GM23248 (cell line): ENCODE results near the gene RRP36. TPM values are rescaled to one million over a fixed set of nuclear protein-coding genes. Genes with fewer than 3 reads are reported as not detected.

Source experiments
- DNase-seq: peaks from one replicate; pipeline ENCODE4 v3.0.0-alpha.2; 2015
- H2AFZ ChIP-seq: fragments of 200-600 bp; sonication (generic); 2 replicates; pipeline ENCODE4 v1.6.1; 2016; ENCODE audit warnings: antibody characterized with exemption
- H3F3A ChIP-seq: fragments of 200-600 bp; sonication (generic); 2 replicates; pipeline ENCODE4 v1.6.1; 2016; ENCODE audit warnings: mild to moderate bottlenecking, antibody characterized with exemption, mixed run types; ENCODE audit not compliant: insufficient read depth
- H3K27ac ChIP-seq: fragments of 200-600 bp; sonication (generic); 2 replicates; pipeline ENCODE4 v1.5.1; 2016; ENCODE audit warnings: mild to moderate bottlenecking
- H3K27me3 ChIP-seq: fragments of 200-600 bp; sonication (generic); replicated peaks from 2 replicates; pipeline ENCODE4 v1.6.1; 2016; ENCODE audit warnings: mild to moderate bottlenecking; ENCODE audit not compliant: insufficient read depth
- H3K36me3 ChIP-seq: fragments of 200-600 bp; sonication (generic); 2 replicates; pipeline ENCODE4 v1.6.1; 2016; ENCODE audit warnings: low read depth, mild to moderate bottlenecking
- H3K4me1 ChIP-seq: fragments of 200-600 bp; sonication (generic); 2 replicates; pipeline ENCODE4 v1.6.1; 2016; ENCODE audit warnings: mild to moderate bottlenecking; ENCODE audit not compliant: insufficient read depth
- H3K4me2 ChIP-seq: fragments of 200-600 bp; sonication (generic); one replicate; pipeline ENCODE4 v1.6.1; 2016; ENCODE audit warnings: mild to moderate bottlenecking; ENCODE audit not compliant: unreplicated experiment
- H3K4me3 ChIP-seq: fragments of 200-600 bp; sonication (generic); 2 replicates; pipeline ENCODE4 v1.5.1; 2016; ENCODE audit warnings: mild to moderate bottlenecking
- H3K79me2 ChIP-seq: fragments of 200-600 bp; sonication (generic); 2 replicates; pipeline ENCODE4 v1.6.1; 2016; ENCODE audit warnings: mild to moderate bottlenecking; ENCODE audit not compliant: insufficient read depth
- H3K9ac ChIP-seq: fragments of 200-600 bp; sonication (generic); 2 replicates; pipeline ENCODE4 v1.6.1; 2016; ENCODE audit warnings: mild to moderate bottlenecking
- H3K9me2 ChIP-seq: fragments of 200-600 bp; sonication (generic); 2 replicates; pipeline ENCODE4 v1.6.1; 2016; ENCODE audit warnings: mixed run types, mild to moderate bottlenecking, moderate library complexity; ENCODE audit not compliant: insufficient read depth
- H3K9me3 ChIP-seq: fragments of 200-600 bp; sonication (generic); one replicate; pipeline ENCODE4 v1.6.1; 2017; ENCODE audit warnings: low read depth
- H4K20me1 ChIP-seq: fragments of 200-600 bp; sonication (generic); 2 replicates; pipeline ENCODE4 v1.6.0; 2016; ENCODE audit not compliant: insufficient read depth
- EZH2 ChIP-seq: fragments of 200-600 bp; sonication (generic); IDR thresholded peaks from 2 replicates; pipeline ENCODE4 v1.6.1; 2018; ENCODE audit warnings: antibody characterized with exemption, mild to moderate bottlenecking; ENCODE audit not compliant: insufficient read depth, poor library complexity, severe bottlenecking
- EZH2phosphoT487 ChIP-seq: fragments of 200-600 bp; sonication (generic); IDR thresholded peaks from 2 replicates; pipeline ENCODE4 v1.6.1; 2018; ENCODE audit warnings: antibody characterized with exemption, moderate library complexity, mild to moderate bottlenecking, low read depth; ENCODE audit not compliant: insufficient read depth
- WGBS, 2 experiments: methylation state at CpG; one replicate each; pipeline ENCODE4 v1.1.6; 2015 to 2017; ENCODE audit warnings: low lambda C conversion rate in 2 of 2, low coverage in 1 of 2; ENCODE audit errors: missing lambda C conversion rate in 2 of 2; 5-methylcytosine and 5-hydroxymethylcytosine counted together
- in situ Hi-C: fragments of 300-500 bp; cut with MboI; formaldehyde crosslinking; loops from 2 replicates; pipeline ENCODE4 v1.15.0; 2020
- polyA plus RNA-seq: library from polyadenylated mRNA; unstranded; fragments of >200 nt; fragmentation: Nextera tagmentation; extraction: Ambion mirVana; gene quantifications from 2 replicates; pipeline ENCODE4 v1.2.1, GENCODE V29; 2016
- total RNA-seq: library from RNA; depleted of rRNA; stranded (reverse); fragments of >200 nt; shearing (Covaris generic); gene quantifications from 2 replicates; pipeline ENCODE4 v1.2.3, GENCODE V29; 2014

The RRP36 gene
- total and polyA plus RNA-seq, 2 experiments from 2014 or later: 58.3 to 74.3 TPM

DNA sequence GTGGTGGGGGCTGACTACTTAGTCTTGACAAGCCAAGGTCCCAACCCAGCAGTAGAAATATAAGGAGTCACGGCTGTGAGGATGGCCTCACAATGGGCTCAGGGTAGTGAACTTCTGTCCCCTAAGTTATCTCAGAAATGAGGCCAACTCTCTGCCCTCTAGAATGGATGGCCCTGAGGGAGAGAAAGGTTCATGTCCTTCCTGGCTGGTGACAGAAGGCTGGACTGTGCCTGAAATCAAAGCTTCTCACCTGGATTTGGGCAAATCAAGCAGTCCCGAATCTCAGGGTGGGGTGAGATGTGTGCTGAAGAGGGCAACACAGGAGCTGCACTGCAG, 12.7 kb downstream of the RRP36 start:
- H2AFZ ChIP-seq: no peak overlapping the region
- no peak overlapping the region for H3K4me2 ChIP-seq
- no peaks in the 10 kb centered on the region for H3K9me2 ChIP-seq
- no peaks in the 10 kb centered on the region for H3K79me2 ChIP-seq
- H3K9ac ChIP-seq: no peak overlapping the region
- no peaks in the 10 kb centered on the region for H3K9me3 ChIP-seq
- peaks cover 15% of the 10 kb centered on the region; the same call in 1 of the 2 replicates for H3K36me3 ChIP-seq
- H3K27me3 ChIP-seq: no peaks in the 10 kb centered on the region
- in situ Hi-C loops: no loop called here
- no peak overlapping the region for H3K4me3 ChIP-seq
- H3F3A ChIP-seq: peaks cover 40% of the 10 kb centered on the region; the same call in 1 of the 2 replicates
- H3K27ac ChIP-seq: no peak overlapping the region
- WGBS, 2 experiments: 75 to 78% methylated on average over 2 of the region's 2 CpGs
- H4K20me1 ChIP-seq: no peaks in the 10 kb centered on the region
- no peaks in the 10 kb centered on the region for H3K4me1 ChIP-seq
- no peak for TF ChIP-seq EZH2phosphoT487
- TF ChIP-seq EZH2: no peak
- no peak for DNase-seq

DNA sequence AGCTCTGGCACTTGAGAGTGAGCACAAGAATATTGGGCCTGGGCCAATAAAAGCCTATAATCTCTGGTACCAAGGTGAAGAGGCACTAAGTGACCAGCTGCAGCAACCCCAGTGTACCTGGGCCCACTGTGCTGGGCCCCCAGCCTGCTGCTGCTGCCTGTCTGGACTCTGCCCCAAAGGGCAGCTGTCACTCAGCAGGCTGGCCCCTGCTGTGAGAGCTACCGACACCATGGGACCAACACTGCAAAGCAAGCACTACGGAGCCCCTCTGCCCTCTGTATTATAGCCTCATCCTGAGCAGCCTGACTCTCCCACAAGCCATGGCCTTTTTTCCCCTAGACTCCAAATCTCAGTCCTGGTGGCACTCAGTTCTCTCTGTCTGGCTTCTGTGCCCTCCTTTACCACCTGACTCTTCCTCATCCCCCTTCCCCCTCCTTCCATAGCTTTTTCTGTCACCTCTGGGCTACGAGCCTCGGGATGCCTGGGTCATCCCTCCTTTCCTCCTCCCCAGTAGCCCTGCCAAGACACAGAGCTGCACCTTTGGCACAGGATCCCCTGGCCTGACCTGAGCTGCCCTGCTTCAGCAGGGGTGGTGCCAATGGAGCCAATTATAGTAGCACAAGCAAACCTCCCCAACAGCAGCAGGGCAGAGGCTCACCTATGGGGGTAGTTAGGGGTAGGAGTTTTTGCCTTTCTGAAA, 14.2 kb downstream of the RRP36 start:
- H3F3A ChIP-seq: peaks cover 29% of the 10 kb centered on the region; the same call in 1 of the 2 replicates
- no peaks in the 10 kb centered on the region for H3K27me3 ChIP-seq
- no peaks in the 10 kb centered on the region for H3K79me2 ChIP-seq
- H3K27ac ChIP-seq: no peak overlapping the region
- H3K9me2 ChIP-seq: no peaks in the 10 kb centered on the region
- H2AFZ ChIP-seq: no peak overlapping the region
- H4K20me1 ChIP-seq: no peaks in the 10 kb centered on the region
- no peak for DNase-seq
- no peak for TF ChIP-seq EZH2
- no peak for TF ChIP-seq EZH2phosphoT487
- WGBS, 2 experiments: 66 to 74% methylated on average over 4 of the region's 4 CpGs
- H3K9ac ChIP-seq: no peak overlapping the region
- H3K9me3 ChIP-seq: no peaks in the 10 kb centered on the region
- no peaks in the 10 kb centered on the region for H3K4me1 ChIP-seq
- H3K36me3 ChIP-seq: peaks cover 6% of the 10 kb centered on the region; the same call in 1 of the 2 replicates
- no peak overlapping the region for H3K4me3 ChIP-seq
- in situ Hi-C loops: no loop called here
- no peak overlapping the region for H3K4me2 ChIP-seq

DNA sequence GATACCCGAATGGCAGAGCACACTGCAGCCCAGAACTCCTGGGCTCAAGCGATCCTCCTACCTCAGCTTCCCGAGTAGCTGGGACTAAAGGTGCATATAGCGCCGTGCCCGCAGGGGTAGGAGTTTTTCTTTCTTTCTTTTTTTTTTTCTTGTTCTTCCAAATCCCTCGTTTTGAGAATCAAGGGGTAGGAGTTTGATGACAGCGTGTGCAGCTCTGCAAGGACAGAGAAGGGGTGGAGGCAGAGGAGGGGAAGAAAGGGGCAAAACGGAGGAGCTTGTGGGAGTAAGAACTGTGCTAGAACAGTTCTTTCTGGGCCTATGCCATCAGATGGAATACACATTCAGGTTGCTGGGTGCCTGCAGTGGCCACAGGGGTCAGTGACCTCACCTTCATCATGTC, 15.3 kb downstream of the RRP36 start:
- Histone ChIP-seq H3K4me2 (no peak overlapping the region), H3K9me3 (no peaks in the 10 kb centered on the region), H3K79me2 (no peaks in the 10 kb centered on the region), H3K4me3 (no peak overlapping the region), H2AFZ (no peak overlapping the region), H3K9me2 (no peaks in the 10 kb centered on the region), H3K4me1 (no peaks in the 10 kb centered on the region), H3F3A (peaks cover 26% of the 10 kb centered on the region; the same call in 1 of the 2 replicates), H3K9ac (no peak overlapping the region), H4K20me1 (no peaks in the 10 kb centered on the region), H3K27me3 (no peaks in the 10 kb centered on the region), H3K36me3 (no peaks in the 10 kb centered on the region; the same call in 1 of the 2 replicates), H3K27ac (no peak overlapping the region)
- WGBS, 2 experiments: 92 to 93% methylated on average over 9 of the region's 9 CpGs
- no peak for DNase-seq
- TF ChIP-seq EZH2phosphoT487 (no peak), EZH2 (no peak)
- in situ Hi-C loops: no loop called here

DNA sequence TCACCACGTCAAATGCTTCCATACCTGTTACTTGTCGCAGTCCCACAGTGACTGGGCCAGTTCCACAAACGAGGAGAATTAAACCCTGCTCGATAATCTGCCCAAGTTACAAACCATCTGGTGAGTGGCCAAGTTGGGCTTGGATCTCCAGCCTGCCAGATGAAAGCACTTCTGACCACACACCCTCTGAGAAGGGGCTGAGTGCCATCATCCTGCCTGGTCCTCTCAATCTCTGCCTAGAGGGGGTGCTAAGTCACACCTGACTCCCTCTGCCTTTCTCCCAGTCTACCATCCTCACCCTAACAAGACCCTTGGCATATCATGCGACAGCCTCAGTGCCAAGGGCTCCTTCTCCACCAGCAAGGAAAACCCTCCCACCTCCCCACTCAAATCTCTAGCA, 15.8 kb downstream of the RRP36 start:
- Histone ChIP-seq H3K27me3 (no peaks in the 10 kb centered on the region), H4K20me1 (no peaks in the 10 kb centered on the region), H3K9me3 (no peaks in the 10 kb centered on the region), H3K27ac (no peak overlapping the region), H3K4me3 (no peak overlapping the region), H3K4me2 (no peak overlapping the region), H3K36me3 (no peaks in the 10 kb centered on the region; the same call in 1 of the 2 replicates), H3F3A (peaks cover 21% of the 10 kb centered on the region; the same call in 1 of the 2 replicates), H3K4me1 (no peaks in the 10 kb centered on the region), H3K79me2 (no peaks in the 10 kb centered on the region), H2AFZ (no peak overlapping the region), H3K9me2 (no peaks in the 10 kb centered on the region), H3K9ac (no peak overlapping the region)
- no peak for DNase-seq
- TF ChIP-seq EZH2phosphoT487: no peak
- no peak for TF ChIP-seq EZH2
- in situ Hi-C loops: no loop called here
- WGBS, 2 experiments: 56 to 62% methylated on average over 5 of the region's 5 CpGs
